GM19397 (cell line): Measurements from ENCODE around the gene MRPL14.

Experiments used
- ATAC-seq: cut with Tn5 transposase; IDR thresholded peaks from one replicate; pipeline ENCODE4 v1.9.1; 2021; ENCODE audit warnings: mild to moderate bottlenecking, moderate library complexity; ENCODE audit not compliant: unreplicated experiment

MRPL14 gene

DNA sequence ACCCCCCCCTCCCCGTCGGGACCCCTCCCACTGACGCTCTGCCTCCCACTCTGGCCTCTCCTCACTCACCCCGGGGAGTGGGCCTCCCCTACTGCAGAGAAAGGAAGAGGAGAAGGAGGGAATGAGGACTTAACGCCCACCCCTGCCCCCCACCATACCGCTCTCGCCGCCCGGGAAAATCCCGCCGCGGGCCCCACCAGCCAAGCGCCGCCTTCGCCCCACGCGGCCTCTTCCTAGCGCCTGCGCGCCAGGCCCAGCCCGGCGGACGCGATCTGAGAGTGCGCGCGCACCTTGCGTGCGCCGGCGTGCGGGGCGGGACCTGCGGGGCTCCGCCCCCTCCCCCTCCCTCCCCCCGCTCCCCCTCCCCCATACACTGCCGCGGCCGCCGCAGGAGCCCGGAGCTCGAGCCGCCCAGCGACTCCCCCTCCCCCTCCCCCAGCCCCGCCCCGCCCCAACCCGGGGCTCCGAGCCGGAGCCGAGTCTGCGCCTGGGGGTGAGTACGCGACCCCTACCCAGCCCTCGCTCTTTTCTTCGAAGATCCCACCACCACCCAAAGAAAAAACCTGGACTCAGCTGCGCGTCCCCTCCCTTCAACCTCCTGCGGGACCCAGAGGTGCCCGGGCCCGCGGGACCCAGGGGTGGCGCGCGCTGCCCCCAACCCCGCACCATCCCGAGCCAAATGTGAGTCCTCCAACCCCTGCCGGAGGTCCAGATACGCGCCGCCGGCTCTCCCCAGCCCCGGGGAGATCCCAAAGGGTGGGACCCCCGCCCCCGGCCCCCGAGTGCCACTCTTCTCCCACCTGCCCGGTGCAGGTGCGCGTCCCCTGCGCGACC, at the start of gene MRPL14, which contains the start of gene TMEM63B:
Gene MRPL14, minus strand, starts transcription at position 267 of the 834 bp plus-strand sequence. CDS start 10,841 bp downstream, outside the sequence.
Gene TMEM63B, plus strand, starts transcription at position 369 of the 834 bp plus-strand sequence. CDS start 7,031 bp downstream, outside the sequence.
- peak; percentile 73 for ATAC-seq

DNA sequence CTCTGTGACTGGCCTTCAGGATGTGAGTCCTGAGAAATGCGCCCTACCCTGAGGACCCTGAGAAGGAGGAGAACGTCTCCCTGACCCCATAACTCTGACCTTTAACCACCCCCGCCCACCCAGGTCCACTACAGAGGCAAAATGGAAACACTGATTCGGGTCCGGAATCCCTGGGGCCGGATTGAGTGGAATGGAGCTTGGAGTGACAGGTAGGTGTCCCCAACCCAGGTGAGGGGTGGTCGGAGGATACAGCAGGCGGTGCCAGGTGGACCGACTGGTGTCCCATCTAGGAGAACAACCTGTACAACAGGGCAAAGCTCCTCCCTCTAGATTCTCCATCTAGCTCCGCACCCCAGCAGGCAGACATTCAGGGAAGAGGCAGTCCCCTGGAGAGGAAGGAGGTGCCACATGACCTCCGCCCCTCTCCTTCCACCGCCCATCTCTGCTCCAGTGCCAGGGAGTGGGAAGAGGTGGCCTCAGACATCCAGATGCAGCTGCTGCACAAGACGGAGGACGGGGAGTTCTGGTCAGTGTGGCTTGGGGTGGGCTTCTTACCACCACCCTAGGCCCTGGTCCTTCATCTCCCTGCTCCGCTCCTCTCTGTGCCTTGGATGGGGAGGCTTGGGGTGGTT, 49.0 kb upstream of the MRPL14 start:
- no peak for ATAC-seq

DNA sequence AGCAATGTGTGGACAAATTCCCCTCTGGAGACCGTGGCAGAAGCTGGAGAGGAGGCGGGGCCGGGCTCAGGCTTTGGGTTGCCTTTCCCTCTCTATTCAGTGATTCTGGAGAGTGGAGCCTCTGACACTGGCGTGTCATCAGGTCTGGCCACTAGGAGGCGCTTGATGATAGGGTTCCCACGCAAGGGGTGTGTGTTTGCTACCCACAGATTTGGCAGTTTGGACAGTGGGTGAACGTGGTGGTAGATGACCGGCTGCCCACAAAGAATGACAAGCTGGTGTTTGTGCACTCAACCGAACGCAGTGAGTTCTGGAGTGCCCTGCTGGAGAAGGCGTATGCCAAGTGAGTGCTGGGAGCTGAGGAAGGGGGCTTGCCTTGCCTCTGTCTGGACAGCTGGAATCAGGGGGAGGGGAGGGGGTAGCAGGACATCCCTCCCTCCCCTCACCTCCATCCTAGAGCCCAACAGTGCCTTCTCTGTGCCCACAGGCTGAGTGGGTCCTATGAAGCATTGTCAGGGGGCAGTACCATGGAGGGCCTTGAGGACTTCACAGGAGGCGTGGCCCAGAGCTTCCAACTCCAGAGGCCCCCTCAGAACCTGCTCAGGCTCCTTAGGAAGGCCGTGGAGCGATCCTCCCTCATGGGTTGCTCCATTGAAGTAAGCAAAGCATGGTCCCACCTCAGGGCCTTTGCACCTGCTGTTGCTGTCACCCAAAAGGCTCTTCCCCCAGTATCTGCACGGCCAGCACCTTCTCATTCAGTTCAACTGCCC, 45.7 kb upstream of the MRPL14 start:
- ATAC-seq: peak; percentile 64

DNA sequence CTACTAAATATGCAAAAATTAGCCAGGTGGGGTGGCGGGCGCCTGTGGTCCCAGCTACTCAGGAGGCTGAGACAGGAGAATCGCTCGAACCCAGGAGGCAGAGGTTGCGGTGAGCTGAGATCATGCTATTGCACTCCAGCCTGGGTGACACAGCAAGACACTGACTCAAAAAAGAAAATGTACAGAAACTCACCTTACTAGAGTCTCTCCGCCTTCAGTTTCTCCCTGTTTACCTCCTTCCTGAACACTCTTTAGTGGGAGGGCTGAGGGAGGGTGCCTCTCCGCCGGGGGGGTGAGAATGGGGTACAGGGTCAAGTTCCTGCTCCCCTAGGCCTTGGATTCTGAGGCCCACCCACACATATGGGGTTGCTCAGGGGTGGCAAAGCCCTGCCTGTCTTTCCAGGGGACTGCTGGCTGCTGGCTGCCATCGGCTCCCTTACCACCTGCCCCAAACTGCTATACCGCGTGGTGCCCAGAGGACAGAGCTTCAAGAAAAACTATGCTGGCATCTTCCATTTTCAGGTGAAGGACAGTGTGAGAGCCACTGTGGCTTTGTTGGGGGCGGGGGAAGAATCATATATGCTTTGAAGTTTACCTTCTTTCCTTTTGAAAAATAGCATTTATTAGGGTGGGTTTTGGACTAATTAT, 44.8 kb upstream of the MRPL14 start:
- ATAC-seq: no peak

DNA sequence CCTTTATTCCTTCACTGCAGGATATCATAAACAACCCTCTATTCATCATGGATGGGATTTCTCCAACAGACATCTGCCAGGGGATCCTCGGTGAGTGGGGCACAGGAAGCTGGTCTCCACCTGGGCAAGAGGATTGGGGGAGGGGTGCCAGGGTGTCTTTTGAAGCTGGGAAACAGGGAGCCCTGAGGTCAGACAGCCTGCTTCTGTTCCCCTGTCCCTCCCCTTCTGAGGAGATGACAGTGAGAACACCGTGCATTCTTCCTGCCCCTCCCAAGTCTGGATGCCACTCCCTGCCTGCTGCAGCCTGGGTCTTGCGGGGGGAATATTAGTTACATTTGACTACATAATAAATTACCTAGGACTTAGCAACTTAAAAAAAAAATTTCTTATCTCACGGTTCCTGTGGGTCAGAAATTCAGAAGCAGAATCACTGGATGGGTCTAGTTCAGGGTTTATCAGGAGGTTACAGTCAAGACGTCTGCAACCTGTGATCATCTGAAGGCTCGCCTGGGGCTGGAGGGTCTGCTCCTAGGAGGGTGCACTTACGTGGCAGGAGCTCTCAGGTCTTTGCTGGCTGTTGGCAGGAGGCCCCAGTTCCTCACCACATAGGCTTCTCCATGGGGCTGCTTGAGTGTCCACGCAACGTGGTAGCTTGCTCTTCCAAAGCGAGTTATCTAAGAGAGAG, 42.8 kb upstream of the MRPL14 start:
- no peak for ATAC-seq

DNA sequence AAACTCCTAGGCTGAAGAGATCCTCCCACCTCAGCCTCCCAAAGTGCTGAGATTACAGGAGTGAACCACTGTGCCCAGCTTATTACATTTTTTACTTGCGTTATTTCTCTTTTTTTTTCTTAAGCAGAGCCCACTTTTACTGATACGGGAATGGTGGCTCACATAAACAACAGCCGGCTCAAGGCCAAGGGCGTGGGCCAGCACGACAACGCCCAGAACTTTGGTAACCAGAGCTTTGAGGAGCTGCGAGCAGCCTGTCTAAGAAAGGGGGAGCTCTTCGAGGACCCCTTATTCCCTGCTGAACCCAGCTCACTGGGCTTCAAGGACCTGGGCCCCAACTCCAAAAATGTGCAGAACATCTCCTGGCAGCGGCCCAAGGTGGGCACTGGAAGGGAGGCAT, 41.9 kb upstream of the MRPL14 start:
- no peak for ATAC-seq

DNA sequence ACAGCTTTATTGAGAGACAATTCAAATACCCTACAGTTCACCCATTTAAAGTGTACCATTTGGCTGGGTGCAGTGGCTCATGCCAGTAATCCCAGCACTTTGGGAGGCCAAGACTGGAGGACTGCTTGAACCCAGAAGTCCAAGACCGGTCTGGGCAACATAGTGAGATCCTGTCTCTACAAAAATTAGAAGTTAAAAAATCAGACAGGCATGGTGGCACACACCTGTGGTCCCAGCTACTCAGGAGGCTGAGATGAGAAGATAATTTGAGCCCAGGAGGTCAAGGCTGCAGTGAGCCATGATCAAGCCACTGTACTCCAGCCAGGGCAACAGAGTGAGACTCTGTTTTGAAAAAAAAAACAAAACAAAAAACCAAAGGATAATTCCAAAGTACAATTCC, 40.3 kb upstream of the MRPL14 start:
- ATAC-seq: no peak

DNA sequence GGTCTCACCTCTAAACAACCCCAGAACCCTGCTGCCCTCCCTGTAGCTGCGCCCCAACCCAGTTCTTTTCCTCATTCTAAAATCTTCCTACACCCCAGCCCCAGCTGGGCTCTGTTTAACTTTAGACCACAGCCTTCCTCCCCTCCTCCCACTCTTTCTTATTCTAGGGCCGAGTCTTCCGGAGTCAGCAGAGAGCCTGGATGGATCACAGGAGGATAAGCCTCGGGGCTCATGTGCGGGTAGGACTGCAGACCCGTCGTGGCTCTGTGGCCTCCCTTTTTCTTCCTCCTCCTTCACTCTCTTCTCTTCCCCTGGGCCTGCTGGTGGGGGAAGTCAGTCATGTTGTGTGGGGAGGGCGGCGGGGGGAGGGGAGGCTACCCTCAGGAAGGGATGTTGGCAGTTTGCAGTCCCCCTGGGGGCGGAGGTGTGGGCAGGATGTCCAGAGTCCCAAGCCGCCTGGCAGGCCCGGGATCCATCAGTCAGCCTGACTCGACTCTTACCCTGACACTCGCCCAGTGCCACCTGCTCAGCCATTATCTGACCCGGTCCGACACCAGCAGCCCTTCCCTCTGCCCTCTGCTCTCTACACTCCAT, 39.4 kb upstream of the MRPL14 start:
- ATAC-seq: no peak

DNA sequence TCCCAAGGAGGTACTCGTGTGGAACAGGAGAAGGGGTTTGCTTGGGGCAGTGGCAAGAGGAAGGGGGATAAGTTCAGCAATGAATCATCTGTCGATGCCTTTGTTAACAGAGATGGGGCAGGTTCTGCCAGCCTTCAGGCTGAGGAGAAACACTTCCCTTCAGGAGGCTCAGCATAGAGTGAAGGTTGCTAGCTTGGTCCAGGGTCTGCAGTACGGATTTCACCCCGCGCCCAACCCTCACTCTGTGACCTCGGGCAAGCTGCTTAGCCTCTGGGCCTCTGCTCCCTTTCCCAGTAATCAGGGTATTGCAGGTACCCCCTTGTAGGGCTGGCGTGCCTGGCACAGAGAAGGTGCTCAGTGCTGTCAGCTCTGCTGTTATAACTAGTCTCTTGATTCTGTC, 38.9 kb upstream of the MRPL14 start:
- ATAC-seq: no peak

DNA sequence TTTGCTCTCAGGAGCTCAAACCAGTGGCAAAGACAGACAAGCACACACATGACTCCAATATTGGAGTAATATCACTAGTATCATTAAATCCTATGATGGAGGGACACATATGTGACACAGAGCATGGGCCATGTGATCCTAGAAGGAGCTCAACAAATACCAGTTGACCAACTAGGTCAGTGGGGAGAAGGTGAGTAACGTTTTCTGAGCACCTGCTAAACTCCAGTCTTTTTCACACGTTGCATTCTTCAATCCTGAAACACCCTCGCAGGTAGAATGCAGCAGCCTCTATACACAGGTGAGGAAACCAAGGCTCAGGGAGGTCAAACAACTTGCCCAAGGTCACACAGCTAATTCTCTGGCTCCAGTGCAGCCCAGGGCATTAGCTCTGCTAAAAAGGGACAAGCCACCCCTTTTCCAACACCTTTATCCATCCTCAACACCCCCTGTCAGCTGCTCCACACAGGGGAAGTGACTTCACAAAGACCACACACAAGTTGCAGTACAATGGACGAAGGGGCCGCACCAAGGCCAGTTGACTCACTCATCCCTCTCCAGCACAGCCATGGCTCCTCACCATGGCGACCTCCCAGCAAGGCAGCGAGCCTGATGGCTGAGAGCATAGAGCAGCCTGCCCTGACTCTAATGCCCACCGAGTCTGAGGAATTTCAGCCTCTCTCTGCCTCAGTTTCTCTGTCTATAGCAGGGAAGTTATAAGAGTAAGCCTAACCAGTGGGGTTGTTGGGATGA, 35.8 kb upstream of the MRPL14 start:
- no peak for ATAC-seq

DNA sequence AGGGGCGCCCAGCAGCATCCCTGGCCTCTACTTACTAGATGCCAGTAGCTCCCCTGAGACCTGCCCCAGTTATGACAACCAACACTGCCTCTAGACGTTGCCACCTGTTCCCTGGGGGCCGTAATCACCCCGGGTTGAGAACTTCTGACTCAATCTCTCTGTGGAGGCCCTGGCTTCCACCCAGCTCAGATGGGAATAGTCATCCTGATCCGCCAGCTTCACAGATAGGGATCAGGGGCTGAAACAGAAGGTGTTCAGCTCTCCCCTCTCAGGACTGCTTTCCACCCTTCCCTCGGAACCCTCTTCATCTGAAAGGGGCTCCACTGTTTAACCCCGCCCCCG, 34.7 kb upstream of the MRPL14 start:
- ATAC-seq: no peak

DNA sequence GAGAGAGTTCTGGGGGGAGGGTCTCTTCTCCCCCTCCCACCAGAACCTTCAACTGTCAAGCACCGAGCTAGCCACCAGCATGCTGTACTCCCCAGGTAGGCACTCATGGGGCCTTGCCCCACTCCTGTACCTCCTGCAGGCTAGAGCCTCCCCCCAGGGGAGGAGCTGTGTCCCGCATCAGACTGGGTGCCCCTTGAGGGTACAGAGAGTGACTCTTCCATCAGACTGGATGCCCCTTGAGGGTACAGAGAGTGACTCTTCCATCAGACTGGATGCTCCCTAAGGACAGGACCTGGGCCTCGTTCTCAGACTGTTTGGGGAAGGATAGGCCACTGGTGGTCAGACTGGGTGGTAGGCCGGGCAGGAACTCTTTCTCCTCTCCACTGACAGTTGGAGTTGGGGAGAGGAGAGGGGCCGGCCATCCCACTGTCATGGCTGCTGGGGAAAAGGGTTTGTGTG, 31.5 kb upstream of the MRPL14 start, which contains the start of gene CAPN11:
Gene CAPN11, plus strand, starts transcription at position 51 of the 459 bp plus-strand sequence. Its CDS starts 29 bp downstream, at position 80.
- ATAC-seq: no peak

DNA sequence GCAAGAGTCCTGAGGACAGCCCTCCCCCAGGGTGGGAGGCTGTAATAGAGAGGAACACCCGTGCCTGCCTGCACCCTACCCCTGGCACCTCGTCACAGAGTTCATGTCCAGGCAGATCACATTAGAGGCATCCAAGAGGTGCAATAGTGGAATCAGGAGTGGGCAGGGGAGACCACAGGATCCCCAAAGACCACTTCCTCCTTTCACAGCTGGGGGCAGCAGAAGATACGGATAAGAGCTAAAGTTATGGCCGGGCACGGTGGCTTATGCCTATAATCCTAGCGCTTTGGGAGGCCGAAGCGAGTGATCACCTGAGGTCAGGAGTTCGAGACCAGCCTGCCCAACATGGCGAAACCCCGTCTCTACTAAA, 29.9 kb upstream of the MRPL14 start:
- no peak for ATAC-seq

DNA sequence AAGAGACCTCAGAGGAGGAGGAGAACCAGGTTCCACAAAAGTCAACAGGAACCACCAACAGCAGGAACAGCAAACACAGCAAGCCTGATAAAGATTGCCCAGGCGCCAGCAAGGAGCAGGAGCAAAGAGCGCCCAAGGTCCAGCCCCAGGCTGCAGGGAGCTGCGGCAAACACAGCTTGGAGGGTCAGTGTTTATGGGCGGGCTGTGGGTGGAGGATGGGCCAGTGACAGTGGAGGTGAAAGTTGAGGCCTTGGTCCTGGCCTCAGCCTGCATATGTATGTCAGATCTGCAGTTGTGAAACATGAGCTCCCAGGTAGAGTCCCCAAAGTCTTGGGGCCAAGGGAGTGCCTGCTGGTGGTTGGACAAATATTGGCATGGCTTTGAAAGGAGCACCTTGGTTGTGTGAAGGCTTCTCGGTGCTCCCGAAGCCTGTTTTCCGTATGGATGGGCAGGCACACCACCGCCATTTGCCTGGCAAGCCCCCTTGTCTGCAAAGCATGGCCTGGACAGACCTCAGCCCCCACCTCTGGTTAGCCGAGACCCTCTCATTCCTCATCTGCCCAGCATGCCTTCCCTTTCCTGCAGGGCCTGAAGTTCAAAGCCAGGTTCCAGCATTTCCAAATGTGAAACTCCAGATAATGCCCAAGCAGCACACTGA, 29.4 kb upstream of the MRPL14 start:
- ATAC-seq: no peak

DNA sequence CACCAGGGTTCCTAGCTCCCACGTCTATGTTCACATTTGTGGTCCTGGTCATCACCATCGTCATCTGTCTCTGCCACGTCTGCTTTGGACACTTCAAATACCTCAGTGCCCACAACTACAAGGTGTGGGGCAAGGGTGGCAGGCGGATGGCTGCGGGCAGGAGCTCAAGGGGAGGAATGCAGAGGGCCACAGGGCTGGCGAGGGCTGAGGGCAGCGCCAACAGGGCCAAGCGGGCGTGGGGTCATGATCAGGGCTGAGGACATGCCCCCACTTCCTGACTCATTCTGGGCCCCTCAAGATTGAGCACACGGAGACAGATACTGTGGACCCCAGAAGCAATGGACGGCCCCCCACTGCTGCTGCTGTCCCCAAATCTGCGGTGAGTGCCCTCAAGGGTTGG, 26.8 kb upstream of the MRPL14 start:
- no peak for ATAC-seq

DNA sequence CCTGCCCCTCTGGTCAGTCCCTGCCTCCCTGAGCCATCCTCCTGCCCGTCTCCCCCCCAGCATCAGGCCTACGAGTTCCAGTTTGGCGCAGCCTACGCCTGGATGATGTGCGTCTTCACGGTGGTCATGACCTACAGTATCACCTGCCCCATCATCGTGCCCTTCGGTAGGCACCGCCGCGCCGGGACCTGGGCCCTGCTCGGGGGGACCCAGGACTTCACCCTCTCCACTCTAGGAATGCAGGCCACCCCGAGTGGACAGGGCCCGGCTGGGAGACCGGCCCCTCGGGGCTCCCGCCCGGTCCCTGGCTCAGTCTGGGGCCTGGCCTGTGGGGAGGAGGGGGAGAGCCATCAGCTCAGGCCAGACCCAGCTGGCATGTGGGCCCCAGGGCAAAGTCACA, 25.3 kb upstream of the MRPL14 start:
- ATAC-seq: no peak

DNA sequence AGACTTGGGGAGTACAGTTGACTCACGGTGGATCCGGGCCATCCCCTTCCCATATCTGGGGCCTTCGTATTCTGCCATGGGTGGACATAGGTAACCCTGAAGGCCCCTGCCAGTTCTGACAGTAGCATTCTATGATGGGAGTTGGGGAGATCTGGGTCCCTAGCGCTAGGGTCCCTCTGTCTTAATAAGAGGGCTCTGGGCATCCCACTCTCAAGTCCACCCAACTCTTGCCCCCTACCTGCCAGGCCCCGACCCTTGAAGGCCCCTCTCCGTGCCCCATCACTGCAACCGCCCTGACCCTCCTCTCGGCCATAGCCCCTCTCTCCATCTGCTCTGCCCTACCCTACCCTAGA, 24.8 kb upstream of the MRPL14 start:
- no peak for ATAC-seq

DNA sequence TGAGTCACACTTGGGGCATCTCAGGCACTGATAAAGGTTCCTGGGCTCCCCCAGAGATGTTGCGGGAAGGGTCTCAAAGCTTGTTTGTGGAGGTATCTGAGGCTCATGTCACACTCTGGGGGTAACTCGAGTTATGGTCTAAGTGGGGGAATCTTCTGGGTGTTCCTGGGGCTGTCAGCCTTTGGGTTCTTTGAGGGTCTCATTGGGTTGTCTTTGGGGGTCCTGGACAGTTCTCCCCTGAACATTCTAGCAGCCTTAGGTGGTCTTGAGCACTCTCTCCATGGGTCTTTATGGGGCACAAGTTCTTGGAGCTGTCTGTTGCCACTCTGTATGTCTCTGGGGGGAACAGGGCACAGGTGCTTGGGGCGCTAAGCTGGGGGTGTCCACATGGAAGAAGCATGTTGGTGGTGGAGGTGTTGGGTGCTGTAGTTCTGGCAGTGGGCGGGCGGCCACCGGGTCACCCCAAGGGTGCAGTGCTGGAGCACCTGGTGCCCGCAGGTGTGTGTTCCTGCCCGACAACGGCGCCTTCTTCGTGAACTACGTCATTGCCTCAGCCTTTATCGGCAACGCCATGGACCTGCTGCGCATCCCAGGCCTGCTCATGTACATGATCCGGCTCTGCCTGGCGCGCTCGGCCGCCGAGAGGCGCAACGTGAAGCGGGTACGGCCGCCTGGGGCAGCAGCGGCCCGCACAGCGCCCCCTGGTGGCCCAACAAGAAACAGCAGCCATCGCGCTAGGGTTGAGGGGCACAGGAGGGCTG, 24.3 kb upstream of the MRPL14 start:
- peak; percentile 58 for ATAC-seq
